Measurements from ENCODE around the gene TMEM247.

- TF ChIP-seq POLR2A (IDR thresholded peaks at IDR 0.05; ENCODE audit: low read length) (no peak), GATA1 (IDR thresholded peaks at IDR 0.05; ENCODE audit: low read depth, low read length) (no peak)
Measured at GRCh38 chr2:46514738-46515137, 35.4 kb downstream of the TMEM247 start.
